WERI-Rb-1 (cell line): Measurements from ENCODE around the gene TMBIM4.
A peak's percentile ranks its signal among the peaks of the same experiment; 100 is the strongest.

Experiments
- DNase-seq: peaks from one replicate; pipeline ENCODE4 v3.0.0-alpha.2; 2020
- H3K27ac ChIP-seq: fragments of 250-450 bp; sonication (Bioruptor Pico); 2 replicates; pipeline ENCODE4 v1.5.1; 2020; ENCODE audit warnings: mild to moderate bottlenecking, moderate library complexity
- H3K27me3 ChIP-seq: fragments of 250-450 bp; sonication (Bioruptor Pico); 2 replicates; pipeline ENCODE4 v1.5.1; 2021; ENCODE audit warnings: mild to moderate bottlenecking, low read depth, moderate library complexity; ENCODE audit not compliant: insufficient read depth, severe bottlenecking
- H3K36me3 ChIP-seq: fragments of 250-450 bp; sonication (Bioruptor Pico); 2 replicates; pipeline ENCODE4 v1.5.1; 2020; ENCODE audit warnings: mild to moderate bottlenecking, moderate library complexity
- H3K4me3 ChIP-seq: 2 replicates; pipeline ENCODE4 v1.5.1; 2011; ENCODE audit warnings: low read depth, mild to moderate bottlenecking, control low read depth, low read length
- H3K9me3 ChIP-seq: fragments of 250-450 bp; sonication (Bioruptor Pico); 2 replicates; pipeline ENCODE4 v1.5.1; 2021; ENCODE audit warnings: mild to moderate bottlenecking, moderate library complexity; ENCODE audit not compliant: severe bottlenecking
- CTCF ChIP-seq: IDR thresholded peaks from 2 replicates; pipeline ENCODE4 v1.5.1; 2011; ENCODE audit warnings: low read depth, mild to moderate bottlenecking, control low read depth, inconsistent platforms, low read length

TMBIM4 gene

GRCh38 chr12:66149702-66150398, 19.9 kb downstream of the TMBIM4 start:
- Histone ChIP-seq H3K9me3 (no peaks in the 10 kb centered on the region), H3K4me3 (no peak overlapping the region), H3K27ac (no peak overlapping the region), H3K36me3 (no peaks in the 10 kb centered on the region), H3K27me3 (no peaks in the 10 kb centered on the region)
- TF ChIP-seq CTCF = no peak
- no peak for DNase-seq

DNA sequence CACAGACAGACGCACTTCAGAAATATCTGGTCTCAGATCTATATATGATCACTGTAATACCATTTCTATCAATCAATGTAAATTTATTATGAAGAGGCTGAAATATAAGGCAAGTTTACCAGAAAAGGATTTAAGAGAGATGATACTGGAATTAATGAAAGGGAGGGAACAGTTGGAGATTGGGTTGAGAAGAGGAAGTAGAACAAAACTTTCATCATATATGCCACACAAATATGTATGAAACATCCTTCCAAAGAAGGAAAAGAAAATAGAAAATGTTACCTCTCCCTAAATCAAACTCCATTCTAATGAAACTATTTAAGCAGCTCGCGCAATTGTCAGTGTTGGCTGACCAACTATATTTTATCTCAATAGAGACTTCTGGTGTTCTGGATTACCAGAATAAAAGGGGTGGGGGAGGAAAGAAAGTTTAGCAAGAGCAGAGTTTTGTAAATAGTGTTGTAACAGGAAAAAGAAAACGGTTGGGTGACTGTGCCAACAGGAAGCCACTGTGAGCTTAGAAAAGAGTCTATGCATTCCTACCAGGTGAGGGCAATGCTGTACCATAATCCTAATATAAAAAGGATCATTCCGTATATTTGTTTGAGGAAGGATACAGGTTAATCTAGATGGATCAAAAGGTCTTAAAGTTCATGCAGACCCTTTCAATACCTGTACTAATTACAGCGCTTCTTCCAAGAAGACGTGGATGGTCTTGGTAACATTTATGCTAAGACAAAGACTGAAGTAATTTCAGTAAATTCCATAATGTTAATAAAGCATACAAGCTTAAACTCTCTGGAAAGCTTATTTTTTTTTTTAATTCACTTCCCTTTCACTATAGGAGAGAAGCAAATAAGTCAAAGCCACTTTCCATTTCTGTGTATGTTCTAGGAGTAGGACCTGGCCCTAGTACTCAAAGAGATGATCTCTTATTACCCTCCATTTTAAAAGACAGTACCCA, 24.7 kb downstream of the TMBIM4 start:
- TF ChIP-seq CTCF = peak; percentile 52
- Histone ChIP-seq H3K9me3 (peaks cover under 1% of the 10 kb centered on the region), H3K4me3 (no peak overlapping the region), H3K27me3 (no peaks in the 10 kb centered on the region), H3K36me3 (no peaks in the 10 kb centered on the region), H3K27ac (no peak overlapping the region)
- DNase-seq = no peak

- no peaks in the 10 kb centered on the region; the same call in 1 of the 2 replicates for H3K36me3 ChIP-seq
- no peak for TF ChIP-seq CTCF
- no peaks in the 10 kb centered on the region for H3K27me3 ChIP-seq
- H3K27ac ChIP-seq = no peak overlapping the region
- DNase-seq = no peak
- peaks cover 5% of the 10 kb centered on the region for H3K9me3 ChIP-seq
- no peak overlapping the region for H3K4me3 ChIP-seq
Observed at GRCh38 chr12:66143868-66144267, 25.9 kb downstream of the TMBIM4 start.

DNA sequence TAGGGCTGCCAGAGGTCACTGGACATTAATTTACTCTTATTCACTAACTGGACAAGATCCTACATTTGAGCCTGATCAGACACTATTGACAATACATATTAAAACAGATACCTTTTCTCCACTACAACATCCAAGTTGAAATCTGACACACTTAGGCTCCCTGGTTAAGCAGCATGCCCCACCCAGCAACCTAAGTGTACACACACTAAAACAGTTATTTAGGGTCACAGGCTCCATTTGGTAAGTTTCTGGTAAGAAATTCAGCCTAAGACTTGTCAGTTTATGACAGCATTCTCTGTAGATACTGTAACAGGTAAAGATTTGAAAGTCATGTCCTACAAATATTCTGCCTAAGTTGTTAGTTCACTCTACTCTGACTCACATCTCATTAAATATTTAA, 27.0 kb downstream of the TMBIM4 start:
- TF ChIP-seq CTCF = no peak

DNA sequence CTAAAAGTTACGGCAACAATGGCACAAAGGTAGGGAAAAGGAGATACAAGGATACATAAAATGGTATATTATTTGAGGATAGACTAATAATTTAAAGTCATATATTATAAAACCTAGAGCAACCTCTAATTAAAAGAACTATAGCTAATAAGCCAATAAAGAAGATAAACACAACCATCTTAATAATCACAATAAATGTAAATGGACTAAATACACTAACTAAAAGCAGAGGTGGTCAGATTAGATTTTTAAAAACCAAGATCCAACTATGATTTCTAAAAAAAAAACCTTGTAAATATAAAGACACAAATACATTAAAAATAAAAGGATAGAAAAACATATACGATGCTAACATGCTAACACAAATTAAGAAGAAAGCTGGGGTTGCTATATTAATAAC, 28.5 kb downstream of the TMBIM4 start:
- H3K36me3 ChIP-seq = peaks cover 15% of the 10 kb centered on the region
- H3K4me3 ChIP-seq = no peak overlapping the region
- H3K27ac ChIP-seq = no peak overlapping the region
- no peak for DNase-seq
- TF ChIP-seq CTCF = no peak
- no peaks in the 10 kb centered on the region for H3K27me3 ChIP-seq
- peaks cover 5% of the 10 kb centered on the region for H3K9me3 ChIP-seq

More for the DNA sequence above, 27.0 kb downstream of the TMBIM4 start:
- Histone ChIP-seq H3K36me3 (peaks cover 4% of the 10 kb centered on the region), H3K4me3 (no peak overlapping the region), H3K27ac (no peak overlapping the region), H3K9me3 (peaks cover 5% of the 10 kb centered on the region), H3K27me3 (no peaks in the 10 kb centered on the region)
- no peak for DNase-seq
